Mucosa of gallbladder (tissue), 1 donor: Measurements from ENCODE around the gene OR8G5. TPM values are rescaled to one million over a fixed set of nuclear protein-coding genes. Genes with fewer than 3 reads are reported as not detected.

Experiments used
- DNase-seq: peaks from one replicate; pipeline ENCODE4 v3.0.0-alpha.2; 2020; ENCODE audit warnings: low spot score
- total RNA-seq: library from RNA; stranded (reverse); gene quantifications from one replicate; pipeline ENCODE4 v1.2.1, GENCODE V29; 2021
- donor health status: DM: no; HTN: no; CAD: no.

The OR8G5 gene
- total RNA-seq, 1 donor from 2014 or later = not detected

GRCh38 chr11:124285610-124286344 lies 29.6 kb downstream of the OR8G5 start:
- DNase-seq = no peak

DNA sequence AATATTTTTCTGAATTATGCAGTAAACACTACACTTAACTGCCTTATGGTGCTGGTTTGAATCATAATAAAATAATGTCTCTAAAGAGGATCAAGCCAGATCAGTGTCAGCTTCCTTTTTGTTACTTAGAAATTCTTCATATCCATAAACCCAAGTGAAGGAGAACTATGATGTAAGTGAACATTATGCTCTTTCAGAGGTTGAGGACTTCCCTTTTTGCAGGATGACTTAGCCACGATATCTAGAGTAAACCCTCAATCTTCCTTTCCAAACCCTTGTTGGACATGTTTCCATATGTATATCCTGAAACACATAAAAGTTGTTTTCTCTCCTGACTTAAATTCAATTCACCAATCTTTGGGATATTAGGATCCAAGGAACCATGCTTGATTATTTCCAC lies 38.5 kb downstream of the OR8G5 start:
- no peak for DNase-seq

DNA sequence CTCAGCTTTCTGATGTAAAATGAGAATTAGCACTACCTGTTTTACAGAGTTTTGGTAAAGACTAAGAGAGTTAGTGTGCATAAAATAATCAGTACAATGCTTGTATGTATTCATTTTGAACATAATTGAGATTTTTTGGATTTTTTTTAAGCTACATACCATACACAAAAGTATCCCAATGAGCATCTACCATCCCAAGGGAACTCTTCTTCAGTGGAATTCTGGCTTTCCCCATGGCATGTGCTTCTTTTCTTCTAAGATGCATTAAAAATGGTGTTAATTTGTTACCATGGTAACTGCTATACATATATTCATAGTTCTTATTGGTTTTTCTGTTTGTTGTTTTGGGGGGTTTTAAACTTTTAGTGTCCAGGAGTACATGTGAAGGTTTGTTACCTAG lies 39.8 kb downstream of the OR8G5 start:
- DNase-seq = no peak

GRCh38 chr11:124297921-124298320 lies 41.7 kb downstream of the OR8G5 start:
- no peak for DNase-seq

DNA sequence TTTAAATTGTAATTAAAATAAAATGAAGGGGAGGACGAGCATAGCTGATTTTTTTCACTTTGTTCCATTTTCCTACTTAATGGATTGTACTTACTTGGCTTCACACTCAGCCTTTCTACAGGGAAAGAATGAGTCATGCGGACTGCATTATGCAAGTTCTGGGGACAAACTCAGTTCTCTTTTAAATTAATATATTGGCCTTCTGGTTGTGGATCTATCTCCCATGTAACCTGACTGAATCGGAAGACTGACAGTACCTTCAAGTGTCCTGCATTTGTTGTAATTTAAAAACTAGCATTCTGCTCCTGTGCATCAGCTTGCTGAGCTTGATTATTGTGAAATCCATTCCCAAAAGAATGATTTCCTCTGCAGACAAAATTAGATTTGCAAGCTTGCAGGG lies 45.4 kb downstream of the OR8G5 start:
- no peak for DNase-seq

DNA sequence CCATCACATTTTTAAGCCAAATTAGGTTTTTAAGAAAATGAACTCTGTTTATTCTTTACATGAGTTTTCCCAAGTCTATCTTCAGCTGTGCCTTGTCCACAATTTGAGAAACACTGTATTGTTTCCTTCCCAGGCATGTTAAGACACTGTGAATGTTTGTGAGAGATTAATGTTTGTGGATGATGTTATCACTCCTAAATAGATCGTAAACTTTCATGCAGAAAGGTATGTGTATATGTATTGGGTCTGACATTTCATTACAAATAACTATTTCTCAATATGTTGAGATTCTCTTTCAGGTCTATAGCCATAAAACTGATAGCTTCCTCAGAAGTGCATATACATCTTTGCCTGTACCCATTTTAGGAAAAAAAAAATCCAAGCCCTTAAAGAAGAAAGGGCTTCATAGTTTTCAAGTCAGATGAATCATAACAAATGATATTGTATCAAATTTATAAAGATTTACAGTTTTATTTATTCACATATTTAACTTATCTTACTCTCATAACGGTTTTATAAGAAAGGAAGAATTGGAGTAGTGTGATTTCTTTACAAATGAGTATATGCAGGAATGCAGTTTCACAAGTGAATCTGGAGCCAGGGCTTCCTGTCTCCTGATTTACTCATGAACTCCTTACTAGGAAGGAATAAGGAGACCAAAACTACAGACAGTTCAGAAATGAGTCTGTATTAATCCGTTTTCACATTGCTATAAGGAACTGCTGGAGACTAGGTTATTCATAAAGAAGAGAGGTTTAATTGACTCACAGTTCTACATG lies 46.4 kb downstream of the OR8G5 start:
- no peak for DNase-seq

- DNase-seq = no peak
Observed at GRCh38 chr11:124307093-124307492, 50.9 kb downstream of the OR8G5 start.

DNA sequence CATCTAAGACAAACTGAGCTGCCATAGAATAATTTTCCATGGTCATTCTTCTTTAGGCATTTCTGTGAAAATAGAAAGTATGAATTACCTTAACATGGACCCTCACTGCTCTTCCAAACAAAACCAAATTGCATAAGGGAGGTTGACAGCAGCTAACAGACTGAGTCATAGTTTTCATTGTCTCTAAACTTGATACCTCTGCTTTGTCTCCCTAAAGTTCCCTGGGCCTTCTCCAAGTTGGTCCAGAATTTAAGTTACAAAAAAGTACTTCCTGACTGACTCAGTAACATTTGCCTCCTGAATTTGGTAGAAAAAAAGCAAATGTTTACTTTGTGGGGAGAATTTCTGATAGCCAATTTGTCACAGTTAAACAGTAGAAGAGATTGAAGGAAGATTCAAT lies 54.5 kb downstream of the OR8G5 start:
- DNase-seq = no peak

DNA sequence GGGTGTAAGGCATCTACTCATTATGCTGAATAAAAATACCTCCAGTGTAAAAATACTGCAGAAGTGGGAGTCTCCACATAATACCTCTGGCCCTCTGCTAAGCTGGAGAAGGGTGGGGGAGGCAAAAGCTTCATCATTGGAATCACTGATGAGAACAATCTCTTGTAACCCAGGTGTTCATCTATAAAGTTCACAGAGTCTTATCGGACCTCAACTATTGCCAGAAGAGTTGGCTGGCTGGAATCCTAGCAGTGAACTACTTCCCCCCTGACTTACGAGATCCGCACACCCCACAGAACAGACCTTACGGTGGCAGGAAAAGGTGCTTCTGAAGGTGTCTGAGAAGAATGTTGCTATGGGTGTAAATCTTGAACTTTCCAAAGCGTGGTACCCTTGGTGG lies 55.1 kb downstream of the OR8G5 start:
- no peak for DNase-seq

DNA sequence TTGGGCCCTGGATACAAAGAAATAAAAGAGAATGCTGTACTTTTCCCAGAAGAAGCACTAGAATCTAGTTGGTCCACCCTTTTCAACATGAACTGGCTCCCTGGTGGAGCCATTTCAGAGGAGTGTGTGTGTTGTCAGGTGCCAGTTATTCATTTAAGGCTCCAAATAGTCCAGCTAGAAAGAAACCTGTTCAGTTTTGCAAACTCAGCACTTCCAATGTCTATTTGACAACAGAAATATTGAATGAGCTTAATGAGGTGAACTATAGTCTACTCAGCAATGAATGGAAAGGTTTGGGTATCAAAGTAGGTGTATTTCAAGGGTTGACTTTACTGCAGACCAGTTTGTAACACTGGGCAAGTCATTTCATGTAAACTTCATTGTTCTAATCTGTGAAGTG lies 55.5 kb downstream of the OR8G5 start:
- DNase-seq = no peak

DNA sequence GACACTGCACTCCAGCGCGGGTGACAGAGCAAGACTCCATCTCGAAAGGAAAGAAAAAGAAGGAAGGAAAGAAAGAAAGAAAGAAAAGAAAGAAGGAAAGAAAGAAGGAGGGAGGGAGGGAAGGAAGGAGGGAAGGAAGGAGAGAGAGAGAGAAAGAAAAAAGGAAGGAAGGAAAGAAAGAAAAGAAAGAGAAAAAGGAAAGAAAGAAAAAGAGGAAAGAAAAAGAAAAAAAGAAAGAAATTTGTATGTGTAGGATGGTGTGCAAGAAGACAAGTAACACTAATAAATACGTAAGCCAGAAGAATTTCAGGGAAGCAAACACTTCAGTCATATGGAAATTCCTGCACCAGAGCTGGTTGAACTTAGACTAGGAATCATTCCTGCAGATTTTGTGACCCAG lies 57.0 kb downstream of the OR8G5 start:
- DNase-seq = no peak

DNA sequence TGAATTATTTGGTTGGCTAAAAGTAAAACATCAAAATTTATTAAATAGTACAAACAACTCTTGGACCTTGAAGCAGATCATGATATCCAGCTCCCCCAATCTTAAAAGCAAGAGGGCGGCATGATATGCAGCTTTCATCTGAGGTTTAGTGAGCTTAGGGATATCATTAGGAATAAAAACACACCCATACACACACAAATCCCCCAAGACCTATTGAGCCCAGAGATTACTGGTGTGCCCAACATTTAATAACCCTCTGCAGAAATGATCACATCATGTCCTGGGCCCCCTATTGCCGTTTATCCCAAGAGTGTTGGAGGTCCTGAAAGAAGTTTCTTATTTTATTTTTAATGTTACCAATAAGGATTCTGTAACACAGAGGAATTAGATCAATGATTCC lies 57.7 kb downstream of the OR8G5 start, which contains the start of gene OR8D1:
OR8D1 (minus strand) TSS at position 101 of the 400 bp plus-strand sequence. CDS start 3,183 bp downstream, outside the sequence.
- no peak for DNase-seq

GRCh38 chr11:124315052-124315451 lies 58.9 kb downstream of the OR8G5 start:
- no peak for DNase-seq

Other genes starting within 250 kb of the OR8G5 start
- gene OR10G4, start 243.4 kb upstream of the OR8G5 start, total RNA-seq = not detected
- gene OR10G9, start 233.4 kb upstream of the OR8G5 start, total RNA-seq = not detected
- gene OR10G8, start 229.6 kb upstream of the OR8G5 start, total RNA-seq = not detected
- gene OR10G7, start 215.1 kb upstream of the OR8G5 start, total RNA-seq = not detected
- 60.2 TPM for gene VWA5A, start 140.9 kb upstream of the OR8G5 start, total RNA-seq
- not detected for gene OR10D3, start 73.0 kb upstream of the OR8G5 start, total RNA-seq
- not detected for gene OR8G1, start 15.3 kb upstream of the OR8G5 start, total RNA-seq
- gene OR8D1, start 57.6 kb downstream of the OR8G5 start, total RNA-seq = not detected
- gene OR8D2, start 63.8 kb downstream of the OR8G5 start, total RNA-seq = not detected
- not detected for gene OR8B2, start 128.1 kb downstream of the OR8G5 start, total RNA-seq
- gene OR8B3, start 142.6 kb downstream of the OR8G5 start, total RNA-seq = not detected
- gene OR8B4, start 168.5 kb downstream of the OR8G5 start, total RNA-seq = not detected
- gene OR8B8, start 189.3 kb downstream of the OR8G5 start, total RNA-seq = not detected